Hindlimb muscle (tissue), 1 donor: ENCODE results near the gene RAB18. TPM values are rescaled to one million over a fixed set of nuclear protein-coding genes. Genes with fewer than 3 reads are reported as not detected.
"Not testable (repeated sequence)": the region's sequence is repeated elsewhere in the genome, so short reads cannot be mapped to it uniquely, and the experiment has no call there.

Experiments
- DNase-seq: peaks from one replicate; pipeline ENCODE4 v3.0.0-alpha.2; 2013
- polyA plus RNA-seq: library from polyadenylated mRNA; unstranded; fragments of 120-200 nt; gene quantifications from one replicate; pipeline ENCODE4 v1.2.1, GENCODE V29; 2013; ENCODE audit not compliant: insufficient read length

Gene RAB18
- polyA plus RNA-seq, 1 donor = 97.8 TPM

DNA sequence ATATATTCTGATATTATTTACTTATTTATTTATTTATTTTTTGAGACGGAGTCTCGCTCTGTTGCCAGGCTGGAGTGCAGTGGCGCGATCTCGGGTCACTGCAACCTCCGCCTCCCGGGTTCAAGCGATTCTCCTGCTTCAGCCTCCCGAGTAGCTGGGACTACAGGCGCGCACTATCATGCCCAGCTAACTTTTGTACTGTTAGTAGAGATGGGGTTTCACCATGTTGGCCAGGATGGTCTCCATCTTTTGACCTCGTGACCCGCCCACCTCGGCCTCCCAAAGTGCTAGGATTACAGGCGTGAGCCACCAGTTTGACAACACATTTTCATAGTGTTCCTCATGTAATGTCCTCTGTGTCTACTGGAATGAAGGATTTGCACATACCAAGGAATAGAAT is 1.4 kb downstream of the RAB18 start:
- not testable (repeated sequence) for DNase-seq

- DNase-seq = no peak
Observed at GRCh38 chr10:27506280-27506679, 2.2 kb downstream of the RAB18 start.

GRCh38 chr10:27512548-27512947 is 8.4 kb downstream of the RAB18 start:
- no peak for DNase-seq

DNA sequence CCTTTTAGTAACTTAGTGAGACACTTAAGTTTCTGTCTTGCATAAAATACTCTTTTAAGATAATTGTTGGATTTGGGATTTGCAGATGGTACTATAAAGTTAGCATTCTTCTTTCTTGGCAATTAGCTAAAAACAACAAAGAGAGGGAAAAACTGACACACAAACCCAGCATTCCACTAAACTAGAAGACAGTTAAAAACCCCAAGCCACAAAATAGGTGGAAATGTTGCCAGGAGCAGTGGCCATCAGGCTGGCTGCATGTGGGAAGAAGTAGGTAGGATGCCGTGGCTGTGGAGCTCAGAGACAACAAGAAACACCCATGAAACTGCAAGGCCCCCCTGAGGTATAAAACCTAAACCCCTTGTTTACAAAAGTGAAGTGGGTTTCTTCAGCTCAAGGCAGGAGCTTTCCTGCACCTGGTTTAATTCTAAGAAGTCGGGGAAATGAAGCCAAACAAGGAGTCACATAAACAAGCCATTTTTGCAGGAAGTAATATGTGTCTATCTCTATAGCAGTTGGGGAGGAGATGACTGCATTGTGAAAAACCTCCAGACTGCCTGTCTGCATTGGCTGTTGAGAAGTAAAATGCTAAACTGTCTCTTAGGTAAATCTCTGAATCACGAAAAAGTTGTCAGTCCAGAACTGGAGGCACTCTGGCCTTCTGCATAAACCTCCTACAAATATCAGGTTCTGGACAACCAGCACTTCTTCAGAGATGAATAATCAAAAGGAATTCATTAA is 9.5 kb downstream of the RAB18 start:
- DNase-seq = no peak

GRCh38 chr10:27514243-27514642 is 10.1 kb downstream of the RAB18 start:
- no peak for DNase-seq

DNA sequence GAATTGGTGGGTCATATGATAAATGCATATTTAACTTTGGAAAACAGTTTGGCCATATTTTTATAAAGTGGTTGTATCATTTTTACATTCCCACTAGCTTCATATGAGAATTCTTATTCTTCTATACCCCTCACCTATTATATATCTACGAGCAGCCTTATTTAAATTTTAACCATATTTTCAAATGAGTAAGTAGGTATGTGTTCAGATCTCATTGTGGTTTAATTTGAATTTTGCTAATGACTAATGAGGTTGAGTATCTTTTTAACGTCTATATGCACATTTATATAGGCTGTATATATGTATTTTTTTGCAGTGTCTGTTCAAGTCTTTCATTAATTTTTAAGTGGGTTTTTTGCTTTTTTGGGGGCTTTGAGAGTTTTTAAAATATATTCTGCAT is 14.2 kb downstream of the RAB18 start:
- no peak for DNase-seq

DNA sequence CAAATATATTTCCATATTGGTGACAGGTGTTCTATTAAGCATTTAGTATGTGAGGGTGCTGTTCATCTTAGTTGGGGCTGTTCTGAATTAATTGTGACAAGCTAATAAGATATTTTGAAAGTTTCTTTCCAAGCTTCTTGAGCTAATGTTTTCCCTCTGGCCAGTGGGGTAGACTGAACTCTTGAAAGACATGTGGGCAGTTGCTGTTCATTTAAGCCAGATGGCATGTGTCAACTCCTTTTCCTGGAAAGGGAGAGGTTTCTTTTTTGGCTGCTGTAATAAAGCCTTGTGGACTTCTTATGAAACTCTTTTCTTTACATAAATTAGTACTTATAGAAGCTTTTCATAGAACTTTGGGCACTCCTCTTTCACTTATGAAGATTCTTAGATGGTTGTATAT is 21.7 kb downstream of the RAB18 start:
- DNase-seq = no peak

- no peak for DNase-seq
Observed at GRCh38 chr10:27526242-27526641, 22.1 kb downstream of the RAB18 start.

GRCh38 chr10:27527666-27528295 is 23.7 kb downstream of the RAB18 start:
- no peak for DNase-seq

- no peak for DNase-seq
Observed at GRCh38 chr10:27529010-27529783, 25.1 kb downstream of the RAB18 start.

GRCh38 chr10:27530477-27530876 is 26.4 kb downstream of the RAB18 start:
- no peak for DNase-seq

- no peak for DNase-seq
Observed at GRCh38 chr10:27531336-27531847, 27.3 kb downstream of the RAB18 start.

DNA sequence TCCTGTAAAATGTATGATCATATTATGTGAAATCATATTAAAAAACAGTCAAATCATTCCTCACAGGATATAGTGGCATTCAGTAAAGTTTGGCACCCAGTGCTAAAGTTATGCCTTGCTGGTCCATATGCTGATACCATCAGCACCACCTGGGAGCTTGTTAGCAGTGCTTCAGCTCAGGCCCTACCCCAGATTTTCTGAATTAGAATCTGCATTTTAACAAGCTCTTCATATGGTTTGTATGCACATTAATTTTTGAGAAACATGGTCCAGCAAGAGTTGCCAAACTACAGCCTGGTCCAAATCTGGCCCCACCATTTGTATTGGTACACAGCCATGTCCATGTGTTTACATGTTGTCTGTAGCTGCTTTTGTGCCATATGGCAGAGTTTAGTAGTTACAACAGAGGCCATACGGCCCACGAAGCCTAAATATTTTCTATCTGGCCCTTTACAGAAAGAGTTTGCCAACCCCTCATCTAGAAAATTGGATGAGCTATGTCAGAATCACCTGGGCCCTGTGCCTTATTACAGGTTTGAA is 30.1 kb downstream of the RAB18 start:
- DNase-seq = no peak

GRCh38 chr10:27535317-27535716 is 31.2 kb downstream of the RAB18 start:
- no peak for DNase-seq

DNA sequence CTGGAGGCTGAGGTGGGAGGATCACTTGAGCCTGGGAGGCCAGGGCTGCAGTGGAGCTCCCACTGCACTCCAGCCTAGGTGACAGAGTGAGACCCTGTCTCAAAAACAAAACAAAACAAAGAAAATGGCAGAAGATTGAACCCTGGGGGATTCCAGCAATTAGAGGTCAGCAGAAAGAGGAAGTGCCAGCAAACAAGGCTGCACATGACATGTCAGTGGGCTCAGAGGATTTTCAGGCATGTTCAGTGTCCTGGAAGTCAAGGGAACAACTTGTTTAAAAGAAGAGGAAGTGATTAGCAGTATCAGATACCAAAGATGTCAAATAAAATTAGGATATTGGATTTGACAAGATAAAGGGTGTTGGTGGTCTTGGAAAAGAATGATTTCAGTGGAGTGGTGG is 32.3 kb downstream of the RAB18 start:
- no peak for DNase-seq

DNA sequence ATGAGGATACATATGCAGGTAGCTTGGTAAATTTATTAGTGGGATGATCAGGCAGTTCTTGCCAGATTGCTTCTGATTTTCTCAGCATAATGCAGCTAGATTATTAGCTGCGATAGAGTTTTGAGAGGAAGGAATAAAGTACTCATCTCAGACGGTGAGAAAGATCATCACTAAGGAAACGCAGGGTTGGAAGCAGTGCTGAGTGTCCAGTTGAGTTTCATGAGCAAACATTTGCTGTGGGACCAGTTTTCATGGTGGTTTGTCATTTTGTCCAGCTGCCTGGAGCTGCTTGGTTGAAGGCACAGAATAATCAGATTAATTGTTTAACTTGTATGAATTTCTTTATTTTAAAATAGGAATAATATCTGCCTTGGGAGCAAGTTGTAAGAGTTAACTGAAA is 33.1 kb downstream of the RAB18 start:
- DNase-seq = no peak

DNA sequence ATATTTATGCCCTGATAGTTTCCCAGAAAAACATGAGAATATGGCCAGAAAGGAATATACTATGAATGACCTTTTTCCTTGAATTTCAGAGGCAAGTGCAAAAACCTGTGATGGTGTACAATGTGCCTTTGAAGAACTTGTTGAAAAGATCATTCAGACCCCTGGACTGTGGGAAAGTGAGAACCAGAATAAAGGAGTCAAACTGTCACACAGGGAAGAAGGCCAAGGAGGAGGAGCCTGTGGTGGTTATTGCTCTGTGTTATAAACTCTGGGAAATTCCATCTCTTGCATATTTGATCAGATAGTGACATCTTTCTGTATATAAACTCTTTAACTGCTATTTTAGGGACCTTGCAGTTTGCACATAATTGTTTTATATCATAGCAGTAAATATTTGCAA is 33.7 kb downstream of the RAB18 start:
- DNase-seq = no peak

DNA sequence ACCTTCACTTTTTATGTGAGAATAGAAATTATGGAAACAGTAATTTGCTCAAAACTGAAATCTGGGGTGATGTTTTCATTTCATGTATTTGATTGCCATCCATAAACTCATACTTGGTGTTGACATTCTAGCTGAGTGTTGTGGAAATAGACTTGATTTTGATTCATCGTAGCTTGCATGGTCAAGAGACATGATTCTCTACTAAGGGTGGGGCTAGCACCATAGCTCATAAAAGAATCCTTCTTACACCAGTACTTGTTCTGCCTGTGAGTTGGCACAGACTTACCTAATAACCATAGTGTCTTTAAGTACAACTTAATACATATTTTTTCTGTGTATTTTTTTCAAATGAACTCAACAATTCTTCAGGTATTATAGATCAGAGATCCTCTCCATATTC is 36.6 kb downstream of the RAB18 start:
- DNase-seq = no peak

DNA sequence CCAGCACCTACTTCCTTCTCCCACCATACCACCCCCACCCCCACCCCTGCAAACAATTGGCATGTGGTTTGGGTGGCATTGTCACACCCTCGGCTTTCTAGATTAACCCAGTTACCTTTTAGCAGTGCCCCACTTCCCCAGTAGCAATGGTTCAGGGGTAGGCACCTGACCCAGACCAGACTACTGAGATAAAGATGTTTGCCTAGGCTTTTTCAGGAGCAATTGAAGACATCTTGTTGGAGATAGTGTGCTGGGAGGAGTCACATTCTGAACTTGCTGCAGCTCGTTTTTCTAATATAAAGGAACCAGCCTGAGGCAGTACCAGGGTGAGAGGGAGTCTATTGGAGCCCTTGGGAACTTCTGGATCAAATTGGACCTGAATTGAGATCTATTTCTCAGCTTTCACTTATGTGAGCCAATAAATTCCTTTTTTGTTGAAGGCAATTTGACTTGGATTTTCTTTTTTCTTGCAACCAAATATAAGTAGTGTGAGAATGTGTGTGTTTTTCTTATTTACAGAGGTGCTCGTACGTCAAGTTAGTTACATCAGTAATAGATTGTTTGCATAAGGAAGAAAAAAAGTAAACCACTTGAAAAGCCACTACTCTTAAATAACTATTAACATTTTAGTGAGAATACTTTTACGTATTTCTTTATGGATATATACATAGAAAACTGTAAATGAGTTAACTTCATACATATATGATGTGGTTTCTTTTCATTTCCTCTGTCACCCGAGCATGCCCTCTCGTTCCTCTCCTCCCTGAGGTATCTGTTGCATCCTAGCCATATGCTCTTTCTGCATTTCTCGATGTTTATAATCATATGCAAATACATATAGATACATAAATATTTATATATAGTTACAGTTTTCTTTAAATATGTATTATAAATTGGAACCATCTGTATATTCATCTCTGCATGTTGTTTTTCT is 38.0 kb downstream of the RAB18 start:
- DNase-seq = no peak

DNA sequence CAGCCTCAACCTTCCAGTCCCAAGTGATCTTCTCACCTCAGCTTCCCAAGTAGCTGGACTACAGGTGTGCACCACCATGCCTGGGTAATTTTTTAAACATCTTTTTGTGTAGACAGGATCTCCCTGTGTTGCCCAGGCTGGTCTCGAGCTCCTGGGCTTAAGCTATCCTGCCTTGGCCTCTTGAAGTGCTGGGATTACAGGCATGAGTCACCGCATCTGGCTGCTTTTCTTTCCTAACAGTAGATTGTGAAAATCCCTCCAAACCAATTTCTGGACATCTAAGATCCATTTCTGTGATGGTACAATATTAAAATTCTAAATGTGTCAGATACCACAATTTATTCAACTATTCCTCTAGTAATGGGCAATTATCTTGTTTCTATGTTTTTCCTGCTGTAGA is 38.7 kb downstream of the RAB18 start:
- no peak for DNase-seq

- no peak for DNase-seq
Observed at GRCh38 chr10:27547047-27547446, 42.9 kb downstream of the RAB18 start.

DNA sequence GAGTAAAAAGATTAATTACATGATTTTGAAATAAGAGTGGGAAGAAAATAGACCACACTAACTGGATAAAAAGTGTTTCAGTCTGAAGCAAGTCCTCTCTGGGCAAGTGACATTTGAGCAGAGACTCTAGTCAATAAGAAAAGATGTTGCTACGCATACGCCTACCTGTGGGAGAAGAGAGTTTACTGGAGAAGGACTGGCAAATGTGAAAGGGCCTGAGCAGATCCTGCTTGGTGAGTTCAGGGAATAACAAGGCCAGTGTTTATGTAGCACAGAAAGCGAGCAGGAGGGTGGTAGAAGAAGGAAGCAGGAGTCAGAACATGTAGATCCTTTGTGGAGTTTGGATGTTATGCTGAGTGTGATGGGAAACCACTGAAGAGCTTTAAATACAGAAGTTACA is 43.4 kb downstream of the RAB18 start:
- DNase-seq = no peak
